Measurements from ENCODE around the gene PARP12.

DNA sequence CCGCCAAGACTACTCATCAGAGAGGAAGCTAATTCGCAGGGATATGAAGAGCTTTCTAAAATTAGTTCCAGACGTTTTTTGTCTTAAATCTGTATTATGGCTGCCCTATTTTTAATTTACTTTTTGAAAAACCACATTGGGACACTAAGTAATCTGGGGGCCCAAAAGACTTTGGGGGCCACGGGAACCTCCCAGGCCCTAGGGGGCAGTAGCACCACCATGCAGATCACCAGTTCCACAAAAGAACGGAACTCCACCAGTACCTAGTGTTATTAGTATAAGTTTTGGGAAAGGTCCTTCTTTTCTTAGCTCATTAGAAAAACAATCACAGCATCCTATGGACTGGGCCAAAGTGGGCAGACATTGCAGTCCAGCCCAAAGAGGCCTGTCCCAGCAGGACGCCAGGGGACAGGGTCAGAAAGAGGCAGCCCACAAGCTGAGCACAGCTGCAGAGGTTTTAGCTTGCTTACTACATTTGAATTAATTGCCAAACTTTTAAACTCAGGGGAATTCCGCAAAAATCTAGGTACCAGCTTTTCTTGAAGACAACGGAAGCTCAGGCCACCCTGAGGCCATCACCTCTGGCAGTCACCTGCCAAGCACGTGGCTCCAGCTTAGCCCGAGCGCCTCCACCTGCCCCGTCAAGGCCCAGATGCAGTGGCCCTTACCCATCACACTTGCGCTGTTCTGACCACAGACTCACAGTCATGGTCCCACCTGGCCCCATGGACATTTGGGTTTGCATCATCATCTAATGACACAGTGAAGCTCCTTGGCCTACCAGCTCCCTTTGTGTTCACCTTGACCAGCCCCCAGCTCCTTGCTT is 74.8 kb downstream of the PARP12 start:
- no peak for TF ChIP-seq ZNF274 (IDR thresholded peaks at IDR 0.05; ENCODE audit: low read depth, low read length)
- no peak for TF ChIP-seq YY1 (IDR thresholded peaks at IDR 0.05; ENCODE audit: insufficient read depth, insufficient read length)
- no peak for TF ChIP-seq SUZ12 (IDR thresholded peaks at IDR 0.05; ENCODE audit: extremely low read depth, insufficient read depth, insufficient read length)
